AG04449 (cell line): Measurements from ENCODE around the gene MARCHF3.

ENCODE experiments used
- CTCF ChIA-PET: fragments of 350-600 bp; formaldehyde crosslinking; extraction: SDS; loops from one replicate; lab custom pipeline; 2021; ENCODE audit warnings: antibody characterized with exemption; lab: Yijun Ruan, JAX
- POLR2A ChIA-PET: fragments of 400-600, 350-600 bp; formaldehyde crosslinking; extraction: SDS; loops from one replicate; lab custom pipeline; 2020; ENCODE audit warnings: antibody characterized with exemption, inconsistent platforms; lab: Yijun Ruan, JAX
- DNase-seq: peaks from one replicate; pipeline ENCODE4 v3.0.0-alpha.2; 2010; ENCODE audit warnings: low read depth, low spot score
- H3K4me3 ChIP-seq: 2 replicates; pipeline ENCODE4 v1.5.1; 2011; ENCODE audit warnings: low read depth, mild to moderate bottlenecking, control low read depth, low read length
- TF ChIP-seq, protein P1 (sequence below): IDR thresholded peaks from one replicate; pipeline ENCODE4 v1.5.1; 2011; ENCODE audit warnings: mild to moderate bottlenecking, moderate library complexity, low read length, control low read depth, inconsistent platforms; ENCODE audit not compliant: insufficient read depth; ENCODE audit errors: missing control alignments

MARCHF3 gene

GRCh38 chr5:126961128-126961527 lies 69.2 kb downstream of the MARCHF3 start:
- TF ChIP-seq, protein P1, sequence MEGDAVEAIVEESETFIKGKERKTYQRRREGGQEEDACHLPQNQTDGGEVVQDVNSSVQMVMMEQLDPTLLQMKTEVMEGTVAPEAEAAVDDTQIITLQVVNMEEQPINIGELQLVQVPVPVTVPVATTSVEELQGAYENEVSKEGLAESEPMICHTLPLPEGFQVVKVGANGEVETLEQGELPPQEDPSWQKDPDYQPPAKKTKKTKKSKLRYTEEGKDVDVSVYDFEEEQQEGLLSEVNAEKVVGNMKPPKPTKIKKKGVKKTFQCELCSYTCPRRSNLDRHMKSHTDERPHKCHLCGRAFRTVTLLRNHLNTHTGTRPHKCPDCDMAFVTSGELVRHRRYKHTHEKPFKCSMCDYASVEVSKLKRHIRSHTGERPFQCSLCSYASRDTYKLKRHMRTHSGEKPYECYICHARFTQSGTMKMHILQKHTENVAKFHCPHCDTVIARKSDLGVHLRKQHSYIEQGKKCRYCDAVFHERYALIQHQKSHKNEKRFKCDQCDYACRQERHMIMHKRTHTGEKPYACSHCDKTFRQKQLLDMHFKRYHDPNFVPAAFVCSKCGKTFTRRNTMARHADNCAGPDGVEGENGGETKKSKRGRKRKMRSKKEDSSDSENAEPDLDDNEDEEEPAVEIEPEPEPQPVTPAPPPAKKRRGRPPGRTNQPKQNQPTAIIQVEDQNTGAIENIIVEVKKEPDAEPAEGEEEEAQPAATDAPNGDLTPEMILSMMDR, result no peak
- POLR2A ChIA-PET, result no interaction called here
- H3K4me3 ChIP-seq, result no peak overlapping the region
- CTCF ChIA-PET, result no interaction called here
- no peak for DNase-seq

- TF ChIP-seq, protein P1, result no peak
- no peak overlapping the region for H3K4me3 ChIP-seq
- ChIA-PET POLR2A (no interaction called here), CTCF (no interaction called here)
- no peak for DNase-seq
These were observed 71.2 kb downstream of the MARCHF3 start for GRCh38 chr5:126959188-126959587.

DNA sequence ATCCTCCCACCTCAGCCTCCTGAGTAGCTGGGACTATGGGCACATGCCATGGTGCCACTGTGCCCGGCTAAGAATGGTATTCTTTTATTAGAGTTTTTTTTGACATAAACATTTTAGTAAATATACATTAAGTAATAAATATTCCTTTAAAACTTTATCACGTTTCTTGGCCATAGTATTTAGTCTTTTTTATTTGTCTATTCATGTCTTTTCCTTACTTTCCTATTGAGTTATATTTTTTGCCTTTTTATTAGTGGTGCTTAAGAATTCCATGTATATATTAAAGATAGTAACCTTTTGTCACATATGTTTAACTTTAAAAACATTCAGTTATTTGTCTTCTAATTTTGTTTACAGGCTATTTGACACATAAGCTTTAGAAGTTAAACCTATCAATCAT lies 73.4 kb downstream of the MARCHF3 start:
- ChIA-PET POLR2A (no interaction called here), CTCF (no interaction called here)
- no peak overlapping the region for H3K4me3 ChIP-seq
- no peak for DNase-seq
- TF ChIP-seq, protein P1, result no peak

DNA sequence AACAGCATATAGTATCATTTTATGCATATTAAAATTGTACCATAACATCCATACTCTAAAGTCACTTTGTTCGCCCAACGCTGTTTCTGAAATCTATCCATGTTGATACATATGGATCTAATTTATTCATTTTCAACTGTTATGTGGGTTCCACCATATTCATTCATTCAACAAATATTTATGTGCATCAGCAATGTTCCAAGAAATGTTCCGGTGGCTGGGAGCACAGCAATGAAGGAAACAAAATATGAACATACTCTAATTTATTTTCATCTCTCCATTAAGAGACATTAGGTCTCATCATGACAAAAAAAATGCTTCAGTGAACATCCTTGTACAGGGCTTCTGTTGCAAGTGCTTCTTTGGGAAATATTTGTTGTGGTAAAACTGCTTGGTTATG lies 75.4 kb downstream of the MARCHF3 start:
- CTCF ChIA-PET, result no interaction called here
- POLR2A ChIA-PET, result no interaction called here

DNA sequence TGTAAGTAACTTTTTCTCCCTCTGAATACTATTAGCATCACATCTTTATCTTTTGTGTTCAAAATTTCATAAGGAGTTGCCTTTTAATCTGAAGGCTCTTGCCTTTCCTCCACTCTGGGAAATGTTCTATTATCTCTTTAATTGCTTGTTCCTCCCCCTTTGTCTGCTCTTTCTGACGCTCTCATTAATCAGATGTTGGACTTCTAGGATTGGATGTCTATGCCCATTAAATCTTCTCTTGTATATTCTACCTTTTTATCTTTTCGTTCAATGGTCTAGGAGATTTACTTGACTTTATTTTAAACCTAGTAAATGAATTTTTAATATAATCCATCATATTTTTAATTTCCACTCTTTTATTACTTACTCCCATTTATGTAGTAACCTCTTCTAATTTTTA lies 76.7 kb downstream of the MARCHF3 start:
- TF ChIP-seq, protein P1, result no peak
- H3K4me3 ChIP-seq, result no peak overlapping the region
- ChIA-PET CTCF (no interaction called here), POLR2A (no interaction called here)
- DNase-seq, result no peak

More for the DNA sequence above, 75.4 kb downstream of the MARCHF3 start:
- TF ChIP-seq, protein P1, result no peak
- H3K4me3 ChIP-seq, result no peak overlapping the region
- DNase-seq, result no peak

DNA sequence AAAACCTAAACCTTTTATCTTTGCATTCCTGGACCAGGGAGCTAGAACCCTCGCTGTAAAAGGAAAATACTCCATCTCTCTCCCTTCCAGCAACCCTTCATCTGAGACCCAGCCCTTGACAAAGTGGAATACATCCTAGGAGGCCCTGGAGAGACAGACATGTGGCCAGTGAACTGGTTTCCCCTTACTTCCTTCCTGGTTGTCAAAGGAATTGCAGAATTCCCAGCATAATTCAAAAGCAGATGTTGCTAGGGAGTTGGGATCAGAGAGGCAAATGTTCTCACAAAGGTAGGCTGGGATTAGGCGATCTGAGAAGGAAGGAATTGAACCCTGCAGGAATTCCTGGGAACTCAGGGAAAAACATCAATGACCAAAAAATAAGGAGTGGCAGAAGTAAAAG lies 80.9 kb downstream of the MARCHF3 start:
- no peak for DNase-seq
- H3K4me3 ChIP-seq, result no peak overlapping the region
- TF ChIP-seq, protein P1, result no peak
- ChIA-PET CTCF (no interaction called here), POLR2A (no interaction called here)

- ChIA-PET POLR2A (no interaction called here), CTCF (no interaction called here)
- TF ChIP-seq, protein P1, result no peak
- no peak overlapping the region for H3K4me3 ChIP-seq
- no peak for DNase-seq
These were observed 81.9 kb downstream of the MARCHF3 start for GRCh38 chr5:126948453-126948852.
